Measurements from ENCODE around the gene KCNJ6. TPM values are rescaled to one million over a fixed set of nuclear protein-coding genes. Genes with fewer than 3 reads are reported as not detected.
"Not testable (repeated sequence)": the region's sequence is repeated elsewhere in the genome, so short reads cannot be mapped to it uniquely, and the experiment has no call there.

The KCNJ6 gene
- total RNA-seq, 1 donor from 2014 or later: 0.64 TPM

DNA sequence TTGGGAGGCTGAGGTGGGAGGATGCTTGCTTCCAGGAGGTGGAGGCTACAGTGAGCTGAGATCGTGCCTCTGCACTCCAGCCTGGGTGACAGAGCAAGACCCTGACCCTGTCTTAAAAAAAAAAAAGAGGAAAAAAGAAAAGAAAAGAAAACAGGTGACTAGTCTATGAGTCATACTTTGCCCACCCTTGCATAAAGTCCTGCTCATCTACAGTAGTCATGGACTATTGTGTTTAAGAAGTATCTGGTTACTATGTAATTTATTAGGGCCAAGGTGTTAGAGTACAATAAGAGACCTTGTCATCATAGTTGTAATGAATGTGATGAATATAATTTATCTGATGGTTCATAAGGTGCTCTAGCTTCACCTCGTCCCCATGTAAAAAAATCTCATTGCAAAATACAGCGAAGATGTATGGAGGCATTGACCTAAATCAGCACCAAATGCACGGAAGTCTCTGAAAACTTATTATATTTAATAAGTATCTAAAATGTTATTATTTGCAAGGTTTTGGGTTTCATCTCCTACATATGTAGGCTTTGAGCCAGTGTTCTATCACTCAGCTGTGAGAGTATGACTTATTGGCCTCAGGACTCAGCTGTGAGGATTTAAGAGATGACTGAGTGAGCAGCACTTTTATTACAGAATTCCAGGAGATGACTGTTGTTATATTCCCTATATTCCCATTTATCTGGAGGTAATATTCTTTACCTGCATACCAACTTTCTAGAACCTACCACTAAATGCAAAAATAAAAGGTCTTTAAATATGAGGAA is 19.9 kb upstream of the KCNJ6 start:
- DNase-seq (ENCODE audit: low spot score in 2 of 2): no peak
- no peak overlapping the region for H3K27ac ChIP-seq
- no peak overlapping the region for H3K4me3 ChIP-seq
- no peaks in the 10 kb centered on the region for H3K27me3 ChIP-seq
- no peaks in the 10 kb centered on the region for H3K36me3 ChIP-seq
- no peaks in the 10 kb centered on the region for H3K4me1 ChIP-seq
- H3K9me3 ChIP-seq: peaks cover 0 to 6% of the 10 kb centered on the region in 2 donors
- TF ChIP-seq, protein P1, sequence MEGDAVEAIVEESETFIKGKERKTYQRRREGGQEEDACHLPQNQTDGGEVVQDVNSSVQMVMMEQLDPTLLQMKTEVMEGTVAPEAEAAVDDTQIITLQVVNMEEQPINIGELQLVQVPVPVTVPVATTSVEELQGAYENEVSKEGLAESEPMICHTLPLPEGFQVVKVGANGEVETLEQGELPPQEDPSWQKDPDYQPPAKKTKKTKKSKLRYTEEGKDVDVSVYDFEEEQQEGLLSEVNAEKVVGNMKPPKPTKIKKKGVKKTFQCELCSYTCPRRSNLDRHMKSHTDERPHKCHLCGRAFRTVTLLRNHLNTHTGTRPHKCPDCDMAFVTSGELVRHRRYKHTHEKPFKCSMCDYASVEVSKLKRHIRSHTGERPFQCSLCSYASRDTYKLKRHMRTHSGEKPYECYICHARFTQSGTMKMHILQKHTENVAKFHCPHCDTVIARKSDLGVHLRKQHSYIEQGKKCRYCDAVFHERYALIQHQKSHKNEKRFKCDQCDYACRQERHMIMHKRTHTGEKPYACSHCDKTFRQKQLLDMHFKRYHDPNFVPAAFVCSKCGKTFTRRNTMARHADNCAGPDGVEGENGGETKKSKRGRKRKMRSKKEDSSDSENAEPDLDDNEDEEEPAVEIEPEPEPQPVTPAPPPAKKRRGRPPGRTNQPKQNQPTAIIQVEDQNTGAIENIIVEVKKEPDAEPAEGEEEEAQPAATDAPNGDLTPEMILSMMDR (IDR thresholded peaks at IDR 0.05): no peak
- intact Hi-C loops (cut with DNase I): no loop called here

DNA sequence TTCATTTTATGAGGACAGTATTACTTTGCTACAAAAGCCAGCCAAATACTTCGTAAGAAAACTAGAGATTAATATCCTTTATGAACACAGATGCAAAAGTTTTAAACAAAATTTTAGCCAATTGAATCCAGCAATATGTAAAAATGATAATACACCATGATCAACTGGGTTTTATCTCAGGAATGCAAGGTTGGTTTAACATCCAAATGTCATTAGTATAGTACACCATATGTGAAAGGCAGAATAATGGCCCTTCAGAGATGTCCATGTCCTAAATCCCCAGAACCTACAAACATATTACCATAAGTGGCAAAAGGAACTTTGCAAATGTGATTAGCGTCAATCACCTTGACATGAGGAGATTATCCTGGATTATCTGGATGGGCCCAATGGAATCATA is 16.7 kb upstream of the KCNJ6 start:
- Histone ChIP-seq H3K27me3 (no peaks in the 10 kb centered on the region), H3K27ac (no peak overlapping the region), H3K36me3 (no peaks in the 10 kb centered on the region), H3K4me1 (no peaks in the 10 kb centered on the region), H3K4me3 (no peak overlapping the region), H3K9me3 (peaks cover 0 to 6% of the 10 kb centered on the region in 2 donors)
- DNase-seq (ENCODE audit: low spot score in 2 of 2): no peak
- intact Hi-C loops (cut with DNase I): no loop called here
- TF ChIP-seq, protein P1 (IDR thresholded peaks at IDR 0.05): no peak

DNA sequence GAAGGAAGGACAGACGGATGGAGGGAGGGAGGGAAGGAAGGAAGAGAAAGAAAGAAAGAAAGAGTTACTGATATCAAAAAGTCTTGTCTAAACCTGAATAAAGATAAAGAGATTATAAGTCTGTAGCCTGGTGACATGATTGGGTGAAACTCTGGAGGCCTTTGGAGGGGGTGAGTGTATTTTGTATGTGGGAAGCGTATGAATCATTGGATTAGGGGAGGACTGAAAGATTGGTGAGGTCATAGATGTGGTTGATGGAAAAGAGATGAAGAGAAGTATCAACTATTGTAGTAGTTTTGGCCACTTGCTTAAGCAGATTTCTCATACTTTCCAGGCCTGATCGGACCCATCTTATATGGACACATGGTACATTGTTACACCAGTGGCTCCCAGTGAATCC is 11.5 kb upstream of the KCNJ6 start:
- H3K9me3 ChIP-seq: peaks cover 0 to 6% of the 10 kb centered on the region in 2 donors
- H3K4me1 ChIP-seq: no peaks in the 10 kb centered on the region
- intact Hi-C loops (cut with DNase I): no loop called here
- TF ChIP-seq, protein P1 (IDR thresholded peaks at IDR 0.05): no peak
- no peak for DNase-seq (ENCODE audit: low spot score in 2 of 2)
- H3K27ac ChIP-seq: no peak overlapping the region
- no peaks in the 10 kb centered on the region for H3K27me3 ChIP-seq
- H3K36me3 ChIP-seq: no peaks in the 10 kb centered on the region
- H3K4me3 ChIP-seq: no peak overlapping the region

DNA sequence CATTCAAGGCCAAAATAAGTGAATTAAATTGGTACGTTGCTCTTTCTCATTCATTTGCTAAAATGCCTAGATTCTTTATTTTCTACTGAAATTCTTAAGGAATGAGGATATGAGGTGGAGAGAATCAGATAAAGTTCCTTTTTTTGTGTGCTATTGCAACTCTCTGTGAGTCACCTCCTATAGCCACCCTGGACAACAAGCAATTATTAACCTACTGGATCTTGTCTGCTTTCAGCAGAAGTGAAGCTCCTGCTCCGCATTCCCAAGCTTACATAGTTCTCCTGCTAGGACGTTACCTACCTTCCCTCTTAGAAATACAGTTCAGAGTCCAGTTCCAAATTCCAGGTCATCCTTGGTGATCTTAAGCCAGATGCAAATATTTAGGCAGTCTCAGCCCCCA is 4.8 kb upstream of the KCNJ6 start:
- Histone ChIP-seq H3K27me3 (peaks cover 9% of the 10 kb centered on the region), H3K4me3 (no peak overlapping the region)
- intact Hi-C loops (cut with DNase I): no loop called here

DNA sequence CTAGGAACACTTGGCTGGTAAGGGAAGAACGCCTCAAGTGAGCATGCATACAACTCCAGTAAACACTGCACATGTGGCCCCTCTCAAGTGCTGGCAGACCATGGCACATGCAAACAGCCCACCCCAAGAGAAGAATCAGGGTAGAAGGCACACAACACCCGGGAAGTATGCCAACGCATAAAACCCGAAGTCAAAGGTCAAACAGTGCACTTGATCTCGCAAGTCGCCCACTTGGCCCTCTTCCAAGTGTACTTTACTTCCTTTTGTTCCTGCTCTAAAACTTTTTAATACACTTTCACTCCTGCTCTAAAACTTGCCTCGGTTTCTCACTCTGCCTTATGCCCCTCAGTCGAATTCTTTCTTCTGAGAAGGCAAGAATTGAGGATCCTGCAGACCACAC is 4.0 kb upstream of the KCNJ6 start:
- intact Hi-C loops (cut with DNase I); H3K27ac ChIP-seq; DNase-seq (ENCODE audit: low spot score in 2 of 2); H3K9me3 ChIP-seq; H3K4me3 ChIP-seq; H3K36me3 ChIP-seq: not testable (repeated sequence)
- peaks cover 6 to 13% of the 10 kb centered on the region in 2 donors for H3K4me1 ChIP-seq
- peaks cover 17% of the 10 kb centered on the region for H3K27me3 ChIP-seq

More for the DNA sequence above, 4.8 kb upstream of the KCNJ6 start:
- no peak for DNase-seq (ENCODE audit: low spot score in 2 of 2)
- H3K27ac ChIP-seq: no peak overlapping the region
- H3K9me3 ChIP-seq: no peaks in the 10 kb centered on the region
- H3K36me3 ChIP-seq: no peaks in the 10 kb centered on the region
- H3K4me1 ChIP-seq: peaks cover 0 to 7% of the 10 kb centered on the region in 2 donors
- TF ChIP-seq, protein P1 (IDR thresholded peaks at IDR 0.05): no peak

DNA sequence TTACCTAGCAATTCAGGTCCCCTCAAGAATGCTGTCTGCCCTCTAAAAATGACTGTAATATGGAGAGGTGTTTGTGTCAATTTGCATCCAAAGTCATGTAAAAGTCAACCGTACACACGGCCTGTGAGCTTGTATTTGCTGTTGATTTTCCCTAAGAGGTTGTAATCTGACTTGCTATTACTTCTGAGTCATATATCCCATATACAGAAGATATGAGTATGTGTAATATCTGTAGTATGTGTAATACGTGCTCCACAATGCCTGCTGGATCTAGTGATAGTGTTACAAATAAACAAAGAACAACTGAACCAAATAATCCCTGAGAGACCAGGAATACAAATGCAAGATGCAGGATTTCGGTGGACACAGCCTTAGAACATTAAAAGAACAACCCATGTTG is 1.4 kb upstream of the KCNJ6 start:
- peaks cover 6 to 14% of the 10 kb centered on the region in 2 donors for H3K4me1 ChIP-seq
- TF ChIP-seq, protein P1 (IDR thresholded peaks at IDR 0.05): no peak
- H3K4me3 ChIP-seq: no peak overlapping the region
- peaks cover 28% of the 10 kb centered on the region for H3K27me3 ChIP-seq
- H3K27ac ChIP-seq: no peak overlapping the region
- H3K9me3 ChIP-seq: no peaks in the 10 kb centered on the region
- no peaks in the 10 kb centered on the region for H3K36me3 ChIP-seq
- intact Hi-C loops (cut with DNase I): loop anchor here (2.0 to 10.0 kb wide), 2 partner anchors 205 to 447 kb away; no protein-coding TSS in a partner anchor
- no peak for DNase-seq (ENCODE audit: low spot score in 2 of 2)

All from ascending aorta (tissue), 2 donors.